Right cardiac atrium (tissue), 5 donors: ENCODE measurements around the gene INPP5F. TPM values are rescaled to one million over a fixed set of nuclear protein-coding genes. Genes with fewer than 3 reads are reported as not detected.
A peak's percentile ranks its signal among the peaks of the same experiment; 100 is the strongest.

Experiments used
- ATAC-seq, 2 donors: fragments of 200-7000 bp; cut with Tn5 transposase; one replicate each; pipeline versions ENCODE4 v1.8.0 to v1.9.1; 2020; ENCODE audit warnings: moderate library complexity in 2 of 2, mild to moderate bottlenecking in 1 of 2
- DNase-seq, 3 donors: peaks; one replicate each; pipeline ENCODE4 v3.0.0-alpha.2; 2020
- H3K27ac ChIP-seq: one replicate; pipeline ENCODE4 v1.5.1; 2013; ENCODE audit warnings: mild to moderate bottlenecking, low read length, control low read depth, moderate library complexity
- H3K27me3 ChIP-seq: one replicate; pipeline ENCODE4 v1.6.1; 2013; ENCODE audit not compliant: control insufficient read depth, insufficient read depth
- H3K4me1 ChIP-seq: one replicate; pipeline ENCODE4 v1.6.1; 2013; ENCODE audit warnings: low read length; ENCODE audit not compliant: control insufficient read depth, insufficient read depth
- H3K4me3 ChIP-seq: one replicate; pipeline ENCODE4 v1.5.1; 2013; ENCODE audit warnings: low read length, control low read depth
- H3K9me3 ChIP-seq: one replicate; pipeline ENCODE4 v1.6.1; 2013; ENCODE audit warnings: low read length; ENCODE audit not compliant: control insufficient read depth
- WGBS: extraction: QIAGEN DNeasy Blood & Tissue Kit; methylation state at CpG from one replicate; pipeline ENCODE4 v1.1.7; 2013; 5-methylcytosine and 5-hydroxymethylcytosine counted together
- intact Hi-C, 4 donors: fragments of 100-400 bp; cut with DNase I; formaldehyde crosslinking; loops; one replicate each; pipeline versions ENCODE4 v1.11.0 to v1.14.0; 2022 to 2023
- long read RNA-seq, 4 donors: library from polyadenylated mRNA; unstranded; transcript quantifications; one replicate each; pipeline ENCODE4 v2.0.0, GENCODE V29; 2020 to 2021
- polyA plus RNA-seq: library from polyadenylated mRNA; stranded (reverse); fragments of 200-250 nt; gene quantifications from one replicate; pipeline ENCODE4 v1.2.3, GENCODE V29; 2013
- total RNA-seq, 4 donors: library from RNA; stranded (reverse); fragmentation: NEBNext Ultra II Directional; extraction: Animal tissue kit (Norgen Biotek cat#: 25700); gene quantifications; one replicate each; pipeline ENCODE4 v1.2.1, GENCODE V29; 2021
- donor health status: healthy with polysubstance abuse.
- donor health status: DM: no; HTN: yes; CAD: no.
- donor health status: DM: no; HTN: no; CAD: no.
- donor health status: DM: no; HTN: yes; CAD: no; lungs with severe emphysema.
- donor health status: DM: yes; HTN: yes; CAD: no.

Gene INPP5F, protein sequence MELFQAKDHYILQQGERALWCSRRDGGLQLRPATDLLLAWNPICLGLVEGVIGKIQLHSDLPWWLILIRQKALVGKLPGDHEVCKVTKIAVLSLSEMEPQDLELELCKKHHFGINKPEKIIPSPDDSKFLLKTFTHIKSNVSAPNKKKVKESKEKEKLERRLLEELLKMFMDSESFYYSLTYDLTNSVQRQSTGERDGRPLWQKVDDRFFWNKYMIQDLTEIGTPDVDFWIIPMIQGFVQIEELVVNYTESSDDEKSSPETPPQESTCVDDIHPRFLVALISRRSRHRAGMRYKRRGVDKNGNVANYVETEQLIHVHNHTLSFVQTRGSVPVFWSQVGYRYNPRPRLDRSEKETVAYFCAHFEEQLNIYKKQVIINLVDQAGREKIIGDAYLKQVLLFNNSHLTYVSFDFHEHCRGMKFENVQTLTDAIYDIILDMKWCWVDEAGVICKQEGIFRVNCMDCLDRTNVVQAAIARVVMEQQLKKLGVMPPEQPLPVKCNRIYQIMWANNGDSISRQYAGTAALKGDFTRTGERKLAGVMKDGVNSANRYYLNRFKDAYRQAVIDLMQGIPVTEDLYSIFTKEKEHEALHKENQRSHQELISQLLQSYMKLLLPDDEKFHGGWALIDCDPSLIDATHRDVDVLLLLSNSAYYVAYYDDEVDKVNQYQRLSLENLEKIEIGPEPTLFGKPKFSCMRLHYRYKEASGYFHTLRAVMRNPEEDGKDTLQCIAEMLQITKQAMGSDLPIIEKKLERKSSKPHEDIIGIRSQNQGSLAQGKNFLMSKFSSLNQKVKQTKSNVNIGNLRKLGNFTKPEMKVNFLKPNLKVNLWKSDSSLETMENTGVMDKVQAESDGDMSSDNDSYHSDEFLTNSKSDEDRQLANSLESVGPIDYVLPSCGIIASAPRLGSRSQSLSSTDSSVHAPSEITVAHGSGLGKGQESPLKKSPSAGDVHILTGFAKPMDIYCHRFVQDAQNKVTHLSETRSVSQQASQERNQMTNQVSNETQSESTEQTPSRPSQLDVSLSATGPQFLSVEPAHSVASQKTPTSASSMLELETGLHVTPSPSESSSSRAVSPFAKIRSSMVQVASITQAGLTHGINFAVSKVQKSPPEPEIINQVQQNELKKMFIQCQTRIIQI
- total RNA-seq (1 to 10 TPM; 4.8 to 6.4 (median 6.3) TPM), polyA plus RNA-seq (3.4 TPM)
- long read RNA-seq, donor 1, partial matches to known transcripts, result 0 of 1 reads
- long read RNA-seq, donor 1, other reads (novel, unspliced or antisense), result 0 of 1 reads
- long read RNA-seq, donor 2, partial matches to known transcripts, result 0 of 4 reads
- long read RNA-seq, donor 2, other reads (novel, unspliced or antisense), result 3 of 4 reads
- long read RNA-seq, donor 3, full-length matches to known transcripts, result 10 of 17 reads
- long read RNA-seq, donor 3, partial matches to known transcripts, result 4 of 17 reads
- long read RNA-seq, donor 3, other reads (novel, unspliced or antisense), result 3 of 17 reads
- long read RNA-seq, donor 4, full-length matches to known transcripts, result 2 of 3 reads
- long read RNA-seq, donor 4, partial matches to known transcripts, result 0 of 3 reads
- long read RNA-seq, donor 4, other reads (novel, unspliced or antisense), result 1 of 3 reads

DNA sequence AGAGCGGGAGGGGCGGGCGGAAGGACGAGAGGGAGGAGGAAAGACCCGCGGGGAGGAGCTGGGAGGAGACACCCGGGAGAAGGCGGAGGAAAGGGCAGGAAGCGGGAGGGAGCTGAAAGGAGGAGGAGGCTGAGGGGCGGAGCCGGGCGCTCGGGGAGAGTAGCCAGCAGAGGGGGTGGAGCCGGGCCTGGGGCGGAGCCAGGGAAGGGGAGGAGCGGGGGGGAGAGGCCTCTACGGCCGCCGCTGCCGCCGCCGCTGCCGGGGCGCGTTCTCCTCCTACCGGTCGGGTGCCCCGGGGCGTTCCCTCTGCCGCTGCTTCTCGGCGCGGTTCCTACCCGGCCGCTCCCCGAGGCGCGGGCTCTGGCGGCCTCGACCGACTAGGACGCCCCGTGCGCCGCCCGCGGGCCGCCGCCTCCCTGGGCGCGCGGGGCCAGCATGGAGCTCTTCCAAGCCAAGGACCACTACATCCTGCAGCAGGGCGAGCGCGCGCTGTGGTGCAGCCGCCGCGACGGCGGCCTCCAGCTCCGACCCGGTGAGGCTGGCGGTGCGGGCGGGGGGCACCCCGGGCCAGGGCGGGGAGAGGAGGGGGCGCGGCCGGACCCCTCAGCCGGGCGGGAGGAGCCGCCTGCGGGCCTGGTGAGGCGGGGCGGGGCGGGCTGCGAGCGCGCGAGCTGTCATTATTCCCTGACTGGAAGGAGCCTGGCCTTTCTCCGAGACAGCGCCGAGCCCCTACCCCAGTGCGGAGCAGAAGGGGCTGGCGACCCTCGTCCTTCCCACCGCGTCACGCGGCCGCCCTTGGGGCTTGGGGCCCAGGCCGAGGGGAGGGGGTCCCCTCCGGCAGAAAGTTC lies at the start of gene INPP5F:
INPP5F (plus strand) TSS at position 223 of the 848 bp plus-strand sequence; CDS start at position 436, 213 bp downstream.
- H3K27me3 ChIP-seq, result no peaks in the 10 kb centered on the region
- DNase-seq, result peak; percentile 99 to 100 (median 99)
- peak within 1 kb of the TSS; percentile 65 for H3K4me3 ChIP-seq
- no peaks in the 10 kb centered on the region for H3K4me1 ChIP-seq
- peak; percentile 99 for ATAC-seq
- H3K9me3 ChIP-seq, result no peaks in the 10 kb centered on the region
- intact Hi-C loops, result no loop called here
- 1% methylated on average over 84 of the region's 95 CpGs for WGBS
- H3K27ac ChIP-seq, result peak within 1 kb of the TSS; percentile 75

DNA sequence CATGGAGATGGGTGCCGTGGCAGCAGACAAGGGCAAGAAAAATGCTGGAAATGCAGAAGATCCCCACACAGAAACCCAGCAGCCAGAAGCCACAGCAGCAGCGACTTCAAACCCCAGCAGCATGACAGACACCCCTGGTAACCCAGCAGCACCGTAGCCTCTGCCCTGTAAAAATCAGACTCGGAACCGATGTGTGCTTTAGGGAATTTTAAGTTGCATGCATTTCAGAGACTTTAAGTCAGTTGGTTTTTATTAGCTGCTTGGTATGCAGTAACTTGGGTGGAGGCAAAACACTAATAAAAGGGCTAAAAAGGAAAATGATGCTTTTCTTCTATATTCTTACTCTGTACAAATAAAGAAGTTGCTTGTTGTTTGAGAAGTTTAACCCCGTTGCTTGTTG lies 48.7 kb upstream of the INPP5F start:
- ATAC-seq, result no peak
- Histone ChIP-seq H3K9me3 (no peaks in the 10 kb centered on the region), H3K27me3 (no peaks in the 10 kb centered on the region), H3K4me3 (no peak overlapping the region), H3K27ac (no peak overlapping the region), H3K4me1 (peaks cover 8% of the 10 kb centered on the region)
- 92% methylated on average over 6 of the region's 6 CpGs for WGBS
- DNase-seq, result no peak
- intact Hi-C loops, result no loop called here

DNA sequence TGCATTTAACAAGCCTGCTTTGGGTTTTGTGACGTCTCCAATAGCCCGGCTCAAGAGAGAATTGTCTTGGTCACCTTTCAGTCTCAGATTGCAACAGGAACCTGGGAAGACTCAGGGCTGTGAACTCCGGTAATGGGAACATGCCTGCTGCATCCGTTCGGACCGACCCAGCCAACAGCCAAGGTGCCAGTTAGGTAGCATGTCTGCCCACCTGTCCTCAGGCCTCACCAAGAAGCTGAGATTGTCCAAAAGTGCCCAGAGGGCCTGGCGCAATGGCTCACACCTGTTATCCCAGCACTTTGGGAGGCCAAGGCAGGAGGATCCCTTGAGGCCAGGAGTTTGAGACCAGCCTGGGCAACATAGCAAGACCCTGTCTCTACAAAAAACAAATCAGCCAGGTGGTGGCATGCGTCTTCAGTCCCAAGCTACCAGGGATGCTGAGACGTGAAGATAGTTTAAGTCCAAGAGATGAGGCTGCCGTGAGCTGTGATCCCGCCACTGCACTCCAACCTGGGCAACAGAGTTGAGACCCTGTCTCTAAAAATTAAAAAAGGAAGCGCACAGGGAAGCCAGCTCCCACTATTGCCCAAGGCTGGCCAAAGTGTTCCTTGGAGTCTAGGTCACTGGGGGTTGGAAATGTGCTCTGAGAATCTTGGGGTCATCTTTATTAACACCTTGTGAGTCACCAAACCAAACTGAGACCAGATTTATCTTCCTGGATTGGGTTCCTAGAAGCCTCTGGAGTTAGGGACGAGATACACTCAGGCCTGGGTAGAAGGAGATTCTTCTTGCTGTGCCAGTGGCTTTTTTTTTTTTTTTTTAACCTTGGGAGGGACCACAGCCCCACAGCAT lies 47.7 kb upstream of the INPP5F start:
- WGBS, result 93% methylated on average over 13 of the region's 13 CpGs
- Histone ChIP-seq H3K4me1 (peaks cover 10% of the 10 kb centered on the region), H3K27me3 (no peaks in the 10 kb centered on the region), H3K9me3 (no peaks in the 10 kb centered on the region), H3K27ac (peak overlapping the region; percentile 71), H3K4me3 (no peak overlapping the region)
- DNase-seq (no peak), ATAC-seq (no peak)
- intact Hi-C loops, result no loop called here

DNA sequence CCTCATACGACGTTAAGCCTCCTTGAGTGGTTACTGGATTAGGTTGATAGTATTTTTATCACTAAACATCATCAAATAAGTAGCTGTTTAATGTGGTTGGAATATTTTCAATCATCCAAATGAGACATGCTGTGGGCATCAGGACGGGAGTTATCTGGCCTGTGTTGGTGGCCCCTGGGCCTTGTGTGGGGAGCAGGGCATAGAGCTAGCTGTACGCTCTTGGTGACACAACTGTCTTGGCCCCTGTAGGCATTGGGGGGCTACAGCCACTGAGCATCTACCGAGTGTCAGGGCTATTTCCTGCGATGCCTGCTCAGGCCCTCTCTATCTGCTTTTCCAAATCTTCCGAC lies 46.4 kb upstream of the INPP5F start:
- no peak overlapping the region for H3K4me3 ChIP-seq
- WGBS, result 83% methylated on average over 7 of the region's 7 CpGs

DNA sequence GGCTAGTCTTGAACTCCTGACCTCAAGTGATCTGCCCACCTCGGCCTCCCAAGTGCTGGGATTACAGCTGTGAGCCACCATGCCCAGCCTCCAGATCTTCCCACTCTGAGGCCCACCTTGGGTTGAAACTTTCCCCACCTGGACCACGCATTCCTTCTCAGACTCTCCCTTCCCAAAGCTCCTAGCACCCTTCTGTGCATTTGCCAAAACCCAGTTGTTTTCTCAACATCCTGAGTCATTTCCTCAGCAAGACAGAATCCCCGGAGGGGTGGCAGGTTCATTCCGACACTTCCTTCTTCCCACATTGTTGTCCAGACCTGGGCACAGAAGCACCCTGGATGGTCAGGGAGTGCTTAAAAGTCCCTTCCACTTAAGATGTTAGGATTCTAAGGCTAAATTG lies 45.8 kb upstream of the INPP5F start:
- peak in 1 of 2 donors; percentile 55 for ATAC-seq
- intact Hi-C loops, result loop anchor here in 1 of 4 donors (10.0 kb wide), 1 partner anchor 175 kb away; no protein-coding TSS in a partner anchor
- 43% methylated on average over 4 of the region's 4 CpGs for WGBS

More for the DNA sequence above, 46.4 kb upstream of the INPP5F start:
- ATAC-seq (peak in 1 of 2 donors; percentile 15), DNase-seq (no peak)
- Histone ChIP-seq H3K27me3 (no peaks in the 10 kb centered on the region), H3K9me3 (no peaks in the 10 kb centered on the region), H3K27ac (peak overlapping the region; percentile 87), H3K4me1 (peaks cover 10% of the 10 kb centered on the region)
- intact Hi-C loops, result no loop called here

DNA sequence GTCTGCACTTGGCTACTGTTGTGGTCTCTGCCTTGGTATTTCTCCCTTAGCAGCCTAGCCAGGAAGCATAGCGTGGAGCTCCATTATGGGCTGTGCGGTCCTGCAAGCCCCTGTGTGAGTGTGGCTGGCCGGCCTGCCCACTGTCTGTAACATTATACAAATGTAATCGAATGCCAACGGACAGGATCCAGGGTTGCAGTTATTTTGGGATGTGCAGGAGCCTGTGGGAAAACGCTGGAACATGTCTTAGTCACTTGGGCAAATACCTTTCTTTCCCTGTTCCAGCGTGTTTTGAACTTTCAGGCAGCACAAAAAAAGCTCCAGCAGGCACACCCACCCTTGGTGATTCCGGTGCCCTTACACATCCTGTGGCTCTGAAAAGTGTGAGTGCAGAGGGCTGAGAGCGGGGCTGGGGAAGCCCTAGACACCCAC lies 45.2 kb upstream of the INPP5F start:
- Histone ChIP-seq H3K4me1 (peaks cover 10% of the 10 kb centered on the region), H3K27ac (peak overlapping the region; percentile 91), H3K27me3 (no peaks in the 10 kb centered on the region), H3K4me3 (no peak overlapping the region), H3K9me3 (no peaks in the 10 kb centered on the region)
- DNase-seq, result peak in 1 of 3 donors; percentile 55
- WGBS, result 41% methylated on average over 9 of the region's 9 CpGs
- ATAC-seq, result peak; percentile 52 to 68
- intact Hi-C loops, result loop anchor here in 1 of 4 donors (10.0 kb wide), 1 partner anchor 174 kb away; no protein-coding TSS in a partner anchor

More for the DNA sequence above, 45.8 kb upstream of the INPP5F start:
- peak overlapping the region; percentile 47 for H3K27ac ChIP-seq
- peaks cover 10% of the 10 kb centered on the region for H3K4me1 ChIP-seq
- no peak overlapping the region for H3K4me3 ChIP-seq
- H3K9me3 ChIP-seq, result no peaks in the 10 kb centered on the region
- no peak for DNase-seq
- no peaks in the 10 kb centered on the region for H3K27me3 ChIP-seq

DNA sequence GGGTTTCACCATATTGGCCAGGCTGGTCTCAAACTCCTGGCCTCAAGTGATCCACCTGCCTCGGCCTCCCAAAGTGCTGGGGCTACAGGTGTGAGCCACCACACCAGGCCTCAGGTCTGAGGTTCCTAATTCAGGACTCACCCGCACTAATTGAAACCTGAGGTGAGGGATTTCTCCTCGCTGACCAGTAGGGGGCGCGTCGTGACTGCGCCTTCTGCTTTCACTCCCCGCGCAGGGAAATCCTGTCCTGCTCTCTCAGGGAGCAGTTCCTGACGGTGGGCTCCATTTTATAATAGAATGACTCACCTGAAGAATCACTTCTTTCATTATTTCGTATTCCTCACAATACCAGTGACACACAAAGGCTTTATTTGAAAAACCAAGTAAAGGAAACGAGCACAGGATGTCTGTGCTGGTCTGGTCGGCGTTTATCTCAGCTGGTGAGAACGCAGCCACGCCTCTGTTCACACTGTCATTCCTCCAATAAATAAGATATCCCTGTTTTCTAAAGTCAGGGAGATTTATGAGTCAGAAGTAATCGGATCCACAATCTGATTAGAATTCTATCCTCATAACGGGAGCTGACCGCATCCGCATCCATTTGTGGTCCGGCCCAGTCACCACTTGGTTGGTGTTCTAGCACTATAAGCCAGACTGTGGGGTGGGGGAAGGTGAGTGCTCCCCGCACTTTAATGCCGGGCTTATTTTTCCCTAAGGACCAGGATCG lies 39.2 kb upstream of the INPP5F start:
- ATAC-seq (peak; percentile 82 to 88), DNase-seq (peak; percentile 82 to 92 (median 86))
- 14% methylated on average over 24 of the region's 24 CpGs for WGBS
- Histone ChIP-seq H3K4me1 (peaks cover 3% of the 10 kb centered on the region), H3K27me3 (no peaks in the 10 kb centered on the region), H3K9me3 (no peaks in the 10 kb centered on the region), H3K4me3 (peak overlapping the region; percentile 6), H3K27ac (no peak overlapping the region)
- intact Hi-C loops, result loop anchor here in 2 of 4 donors (5.0 to 10.0 kb wide), 2 partner anchors 168 to 171 kb away; no protein-coding TSS in a partner anchor

DNA sequence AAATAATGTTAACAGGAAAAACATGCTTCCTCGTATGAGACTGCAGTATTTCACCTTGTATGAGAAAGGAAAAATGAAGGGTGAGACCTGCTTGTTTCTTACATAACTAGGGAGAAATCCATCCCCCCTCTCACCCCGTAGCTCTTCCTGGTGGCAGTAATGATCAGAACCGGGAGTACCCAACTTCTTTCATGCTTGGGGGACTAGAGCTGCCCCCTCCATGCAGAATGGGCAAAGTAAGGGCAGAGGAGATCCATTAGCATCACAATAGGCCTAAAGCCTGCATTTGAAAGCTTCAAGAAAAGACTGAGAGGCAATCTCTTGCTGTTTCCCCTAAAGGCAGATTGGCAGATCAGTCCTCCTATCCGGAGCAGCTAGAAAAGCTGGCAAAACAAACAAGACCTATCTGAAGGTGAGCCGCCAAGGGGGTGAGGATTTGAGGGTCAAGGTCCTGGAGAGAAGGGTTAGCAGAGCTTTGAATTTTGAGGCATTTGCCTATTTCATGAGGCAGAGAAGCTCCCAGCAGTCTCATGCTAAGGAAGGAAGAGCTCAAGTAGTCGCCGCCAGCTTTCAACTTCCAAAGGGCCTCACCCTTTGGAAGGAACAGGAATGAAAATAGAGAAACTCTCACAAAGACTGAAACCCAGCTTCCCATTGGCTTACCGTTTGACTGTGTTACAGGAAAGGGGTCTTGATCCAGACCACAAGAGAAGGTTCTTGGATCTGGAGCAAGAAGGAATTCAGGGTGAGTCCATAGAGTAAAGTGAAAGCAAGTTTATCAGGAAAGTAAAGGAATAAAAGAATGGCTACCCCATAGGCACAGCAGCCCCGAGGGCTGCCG lies 38.4 kb upstream of the INPP5F start:
- Histone ChIP-seq H3K9me3 (no peaks in the 10 kb centered on the region), H3K27ac (no peak overlapping the region), H3K4me3 (no peak overlapping the region), H3K27me3 (no peaks in the 10 kb centered on the region), H3K4me1 (no peaks in the 10 kb centered on the region)
- ATAC-seq, result peak in 1 of 2 donors; percentile 6
- WGBS, result 57% methylated on average over 10 of the region's 10 CpGs
- DNase-seq, result no peak
- intact Hi-C loops, result loop anchor here in 2 of 4 donors (5.0 to 10.0 kb wide), 2 partner anchors 167 to 170 kb away; no protein-coding TSS in a partner anchor
